ENCODE measurements around the gene VAV1.
"Not testable (repeated sequence)": the region's sequence is repeated elsewhere in the genome, so short reads cannot be mapped to it uniquely, and the experiment has no call there.

The VAV1 gene

GRCh38 chr19:6737873-6738786, 34.4 kb upstream of the VAV1 start:
- DNase-seq: no peak

- no peak for DNase-seq
Measured at GRCh38 chr19:6738787-6739389, 33.6 kb upstream of the VAV1 start.

DNA sequence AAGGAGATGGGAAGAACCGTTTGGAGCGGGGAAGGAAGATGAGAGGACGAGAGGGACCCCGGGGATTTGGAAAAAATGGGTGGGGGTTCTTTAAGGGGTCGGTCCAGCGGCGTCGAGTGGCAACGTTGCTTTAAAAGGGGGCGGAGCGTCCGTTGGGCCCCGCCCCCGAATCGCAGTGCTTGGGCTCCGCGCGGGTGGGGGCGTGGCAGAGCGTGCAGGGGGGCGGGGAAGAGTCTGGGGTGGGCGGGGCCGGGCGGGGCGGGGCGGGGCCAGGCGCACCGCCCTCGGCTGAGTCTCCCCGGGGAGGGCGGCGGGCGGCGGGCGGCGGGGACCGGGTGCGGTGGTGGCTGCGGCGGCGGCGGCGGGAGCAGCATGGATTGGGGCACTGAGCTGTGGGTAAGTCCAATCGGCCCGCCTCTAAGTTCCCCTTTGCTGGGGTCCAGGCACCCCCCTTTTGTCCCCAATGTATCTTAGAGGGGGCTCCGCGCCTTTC, 33.1 kb upstream of the VAV1 start, which contains the start of gene TRIP10:
TSS of gene TRIP10 (plus strand) at position 291 of the 493 bp plus-strand sequence. CDS start at position 373, 82 bp downstream.
- peak; percentile 17 for DNase-seq

DNA sequence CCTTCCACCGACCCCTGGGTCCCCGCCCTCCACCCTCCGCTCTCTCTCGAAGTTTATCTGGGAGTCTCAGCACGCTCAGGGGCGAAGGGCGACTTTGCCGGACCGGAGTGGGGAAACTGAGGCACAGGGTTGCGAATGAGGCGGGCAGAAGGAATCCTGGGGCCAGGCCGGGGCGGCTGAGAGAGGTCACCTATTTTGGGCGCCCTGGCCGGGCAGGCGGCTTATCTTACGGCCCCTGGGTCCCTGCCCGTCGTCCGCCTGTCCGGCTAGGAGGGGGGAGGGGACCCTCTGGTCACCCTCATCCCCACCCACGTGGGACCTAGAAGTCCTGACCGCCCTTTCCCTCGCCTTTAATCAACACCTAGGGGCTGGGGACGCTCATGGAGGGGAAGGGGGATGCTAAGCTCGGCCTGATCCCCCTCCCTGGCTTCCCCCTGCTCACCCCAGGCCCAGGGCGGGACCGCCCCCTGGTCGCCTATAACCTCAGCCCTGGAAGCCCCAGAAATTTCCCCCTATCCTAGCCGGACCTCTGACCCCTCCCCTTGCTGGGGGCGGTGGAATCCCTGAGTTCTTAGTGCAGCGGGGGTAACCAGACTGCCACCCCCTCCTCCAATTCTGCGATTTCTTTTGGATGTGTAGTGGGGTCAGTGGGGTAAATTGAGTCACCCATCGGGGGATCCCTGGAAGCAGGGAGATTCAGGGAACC, 32.5 kb upstream of the VAV1 start:
- no peak for DNase-seq

DNA sequence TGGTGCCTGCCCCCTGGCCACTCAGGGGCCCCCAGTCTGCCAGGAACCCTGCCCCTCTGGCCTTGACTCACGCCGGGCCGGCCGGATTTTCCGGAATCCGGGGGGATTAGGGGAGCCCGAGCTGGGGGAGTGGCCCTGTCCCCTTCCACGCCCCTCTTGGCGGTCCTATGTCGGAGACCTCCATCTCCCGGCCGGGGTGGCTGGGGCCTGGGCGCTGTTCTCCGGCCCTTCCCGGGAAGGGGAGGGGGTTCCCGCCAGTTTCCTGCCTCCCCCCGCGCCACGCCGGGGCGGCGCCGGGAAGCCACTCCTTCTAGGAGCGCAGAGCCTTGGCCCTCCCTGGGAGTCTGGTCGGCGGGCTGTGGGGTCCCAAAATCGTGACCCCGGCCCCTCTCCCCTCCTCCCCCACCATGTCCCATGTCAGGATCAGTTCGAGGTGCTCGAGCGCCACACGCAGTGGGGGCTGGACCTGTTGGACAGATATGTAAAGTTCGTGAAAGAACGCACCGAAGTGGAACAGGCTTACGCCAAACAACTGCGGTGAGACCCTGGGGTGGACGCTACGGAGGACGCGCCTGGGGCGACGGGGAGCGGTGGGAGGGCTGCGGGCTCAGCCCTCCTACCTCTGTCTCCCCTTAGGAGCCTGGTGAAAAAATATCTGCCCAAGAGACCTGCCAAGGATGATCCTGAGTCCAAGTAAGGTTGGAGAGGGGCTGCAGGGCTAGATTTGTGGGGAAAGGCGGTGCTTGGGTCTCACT, 31.7 kb upstream of the VAV1 start:
- DNase-seq: no peak

DNA sequence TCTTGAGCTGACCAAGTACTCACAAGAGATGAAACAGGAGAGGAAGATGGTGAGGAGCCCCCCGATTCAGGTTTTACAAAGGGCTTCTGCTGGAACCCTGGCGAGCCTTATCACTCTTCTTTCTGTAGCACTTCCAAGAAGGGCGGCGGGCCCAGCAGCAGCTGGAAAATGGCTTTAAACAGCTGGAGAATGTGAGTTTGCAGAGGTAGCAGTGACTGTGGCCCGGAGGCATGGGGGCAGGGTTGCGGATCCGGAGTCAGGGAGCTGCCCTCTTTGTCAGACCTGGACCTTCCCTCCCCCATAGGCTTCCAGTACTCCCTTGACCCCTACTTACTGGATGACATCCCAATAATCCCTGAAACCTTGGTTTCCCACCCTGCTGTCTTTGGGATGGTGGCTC, 29.4 kb upstream of the VAV1 start:
- no peak for DNase-seq

- no peak for DNase-seq
Measured at GRCh38 chr19:6743714-6744380, 28.7 kb upstream of the VAV1 start.

GRCh38 chr19:6744381-6745301, 27.9 kb upstream of the VAV1 start:
- no peak for DNase-seq

- no peak for DNase-seq
Measured at GRCh38 chr19:6745965-6746364, 26.5 kb upstream of the VAV1 start.

- DNase-seq: not testable (repeated sequence)
Measured at GRCh38 chr19:6748543-6748942, 24.0 kb upstream of the VAV1 start.

DNA sequence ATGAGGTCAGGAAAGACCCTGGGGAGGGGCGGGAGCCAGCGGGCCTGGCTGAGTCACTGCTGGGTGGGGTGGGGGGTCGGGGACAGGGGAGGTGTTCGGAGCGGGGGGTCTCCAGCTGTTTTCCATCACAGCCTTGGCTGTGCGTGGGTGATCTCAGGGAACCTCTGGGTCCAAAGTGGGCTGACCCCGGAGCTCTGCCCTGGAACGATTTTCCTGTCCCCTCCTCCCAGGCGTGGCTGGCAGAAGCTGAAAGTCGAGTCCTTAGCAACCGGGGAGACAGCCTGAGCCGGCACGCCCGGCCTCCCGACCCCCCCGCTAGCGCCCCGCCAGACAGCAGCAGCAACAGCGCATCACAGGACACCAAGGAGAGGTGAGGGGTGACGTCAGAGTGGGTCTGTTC, 22.4 kb upstream of the VAV1 start:
- DNase-seq: no peak

DNA sequence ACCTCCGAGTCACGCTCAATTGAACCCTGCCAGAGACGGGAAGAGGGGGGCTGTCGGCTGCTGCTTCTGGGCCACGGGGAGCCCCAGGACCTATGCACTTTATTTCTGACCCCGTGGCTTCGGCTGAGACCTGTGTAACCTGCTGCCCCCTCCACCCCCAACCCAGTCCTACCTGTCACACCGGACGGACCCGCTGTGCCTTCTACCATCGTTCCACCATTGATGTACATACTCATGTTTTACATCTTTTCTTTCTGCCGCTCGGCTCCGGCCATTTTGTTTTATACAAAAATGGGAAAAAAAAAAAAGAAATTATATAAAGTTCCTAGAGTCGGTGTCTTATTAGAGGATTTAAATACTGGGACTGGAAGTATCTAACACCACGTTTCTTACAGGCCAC, 21.3 kb upstream of the VAV1 start:
- DNase-seq: no peak

GRCh38 chr19:6752256-6753177, 20.0 kb upstream of the VAV1 start:
- DNase-seq: no peak

GRCh38 chr19:6753178-6754031, 19.1 kb upstream of the VAV1 start:
- DNase-seq: no peak

DNA sequence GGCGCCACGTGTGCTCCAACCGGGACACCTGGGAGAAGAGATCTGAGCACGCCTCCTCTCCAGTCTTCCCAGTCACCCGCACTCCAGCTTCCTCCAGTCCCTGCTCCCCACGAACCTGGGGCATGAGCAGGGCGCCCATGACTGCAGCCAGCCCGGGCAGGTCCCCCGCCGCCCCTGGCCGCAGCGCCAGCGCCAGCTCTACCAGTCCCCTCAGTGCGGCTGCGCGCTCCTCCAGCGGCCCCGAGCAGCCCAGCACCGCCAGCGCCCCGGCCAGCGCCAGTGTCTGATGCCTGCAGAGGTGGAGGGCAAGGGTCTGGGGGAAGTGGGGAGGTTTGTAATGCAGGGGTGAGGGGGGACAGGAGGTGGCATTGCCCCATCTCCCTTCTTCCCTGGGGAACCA, 18.4 kb upstream of the VAV1 start:
- no peak for DNase-seq

GRCh38 chr19:6754653-6755463, 17.6 kb upstream of the VAV1 start:
- DNase-seq: no peak

DNA sequence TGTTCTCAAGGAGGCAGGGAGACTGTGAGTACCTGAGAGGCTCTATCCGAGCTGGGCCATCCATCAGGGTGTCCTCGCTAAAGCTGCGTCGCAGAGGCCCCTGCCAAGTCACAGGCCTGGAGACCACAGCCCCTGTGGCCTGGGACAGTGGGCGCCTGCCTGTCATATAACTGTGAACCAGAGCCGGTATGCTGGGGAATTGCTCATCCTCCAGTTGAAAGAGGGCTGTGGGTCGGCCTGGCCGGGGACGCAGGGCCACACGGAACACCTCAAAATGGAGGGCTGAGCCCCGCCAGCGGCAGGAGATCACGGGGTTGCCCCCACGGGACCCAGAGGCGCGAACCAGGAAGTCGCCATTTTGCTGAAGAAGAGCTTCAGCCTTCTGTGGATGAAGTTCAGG, 11.9 kb upstream of the VAV1 start:
- no peak for DNase-seq

Data from NCI-H2081 treated with DMSO at 0.1 percent for 48 hours (cell line).